Naive thymus-derived CD8-positive, alpha-beta T cell (primary cell): Measurements from ENCODE around the gene CACNA1D. TPM values are rescaled to one million over a fixed set of nuclear protein-coding genes. Genes with fewer than 3 reads are reported as not detected.

ENCODE experiments used
- ATAC-seq, 2 donors: fragments of 150-1000 bp; cut with Tn5 transposase in 1 of 2; sonication (Bioruptor Pico), chemical (Tn5 transposase) in 1 of 2; 1 replicate in 1 of 2; 2 replicates in 1 of 2; pipeline ENCODE4 v1.10.0; 2021; ENCODE audit warnings: mild to moderate bottlenecking in 2 of 2, moderate library complexity in 2 of 2
- POLR2A ChIA-PET: fragments of 350-600 bp; sonication (Branson Sonifier 250); formaldehyde crosslinking; loops from one replicate; lab custom pipeline; 2021; ENCODE audit warnings: antibody characterized with exemption; lab: Charles Lee
- DNase-seq, 10 donors: peaks; one replicate each; pipeline versions ENCODE4 v3.0.0 to v3.0.0-alpha.2; 2020 to 2022
- H3K27ac Mint-ChIP-seq, 10 donors: one replicate each; pipeline ENCODE4 v1.8.0; 2020 to 2022; ENCODE audit warnings: mild to moderate bottlenecking in 10 of 10, mixed read lengths in 10 of 10, moderate library complexity in 4 of 10, inconsistent platforms in 1 of 10
- H3K27me3 Mint-ChIP-seq, 5 donors: one replicate each; pipeline ENCODE4 v1.8.0; 2021 to 2022; ENCODE audit warnings: mixed read lengths in 5 of 5
- H3K36me3 Mint-ChIP-seq, 3 donors: one replicate each; pipeline ENCODE4 v1.8.0; 2020 to 2022; ENCODE audit warnings: mixed read lengths in 3 of 3, mild to moderate bottlenecking in 2 of 3, inconsistent platforms in 1 of 3
- H3K4me1 Mint-ChIP-seq, 4 donors: one replicate each; pipeline ENCODE4 v1.8.0; 2021 to 2022; ENCODE audit warnings: mixed read lengths in 4 of 4
- H3K4me3 Mint-ChIP-seq, 10 donors: one replicate each; pipeline ENCODE4 v1.8.0; 2020 to 2022; ENCODE audit warnings: mild to moderate bottlenecking in 10 of 10, mixed read lengths in 10 of 10, moderate library complexity in 6 of 10, inconsistent platforms in 1 of 10
- H3K9me3 Mint-ChIP-seq, 9 donors: one replicate each; pipeline ENCODE4 v1.8.0; 2020 to 2022; ENCODE audit warnings: mixed read lengths in 9 of 9, mild to moderate bottlenecking in 3 of 9, inconsistent platforms in 1 of 9, moderate library complexity in 1 of 9
- polyA plus RNA-seq, 3 donors: library from polyadenylated mRNA; unstranded; fragments of 300-500 nt; fragmentation: Illumina TruSeq; gene quantifications; one replicate each; pipeline ENCODE4 v1.2.3, GENCODE V29; 2021
- total RNA-seq, 8 experiments: library from RNA in 2 of 8; stranded (reverse) in 2 of 8; gene quantifications; one replicate each; pipeline ENCODE4 v1.2.3 and lab custom pipeline; 2021 to 2026

CACNA1D gene
- total and polyA plus RNA-seq, 5 experiments from 2014 or later: not detected

DNA sequence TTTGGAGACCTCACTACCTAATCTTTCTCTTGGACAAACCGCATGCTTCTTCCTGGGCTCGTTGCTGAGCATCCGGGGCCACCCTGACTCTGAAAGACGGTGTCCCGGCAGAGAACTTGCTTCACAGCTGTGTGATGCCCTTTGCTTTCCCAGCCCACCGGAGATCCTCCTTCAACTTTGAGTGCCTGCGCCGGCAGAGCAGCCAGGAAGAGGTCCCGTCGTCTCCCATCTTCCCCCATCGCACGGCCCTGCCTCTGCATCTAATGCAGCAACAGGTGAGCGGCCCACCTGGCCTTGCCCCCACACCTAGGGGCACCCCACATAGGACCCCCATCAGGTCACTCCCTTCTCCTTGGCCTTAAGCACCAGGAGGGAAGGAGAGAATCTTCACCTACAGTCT lies 314.1 kb downstream of the CACNA1D start:
- ATAC-seq (no peak), DNase-seq (no peak)
- POLR2A ChIA-PET: no interaction called here
- H3K36me3 Mint-ChIP-seq: no peaks in the 10 kb centered on the region
- H3K4me1 Mint-ChIP-seq: no peaks in the 10 kb centered on the region
- no peak overlapping the region for H3K27ac Mint-ChIP-seq
- H3K27me3 Mint-ChIP-seq: peaks cover 3 to 20% (median 8%) of the 10 kb centered on the region in 5 donors
- H3K4me3 Mint-ChIP-seq: no peak overlapping the region
- H3K9me3 Mint-ChIP-seq: no peaks in the 10 kb centered on the region

DNA sequence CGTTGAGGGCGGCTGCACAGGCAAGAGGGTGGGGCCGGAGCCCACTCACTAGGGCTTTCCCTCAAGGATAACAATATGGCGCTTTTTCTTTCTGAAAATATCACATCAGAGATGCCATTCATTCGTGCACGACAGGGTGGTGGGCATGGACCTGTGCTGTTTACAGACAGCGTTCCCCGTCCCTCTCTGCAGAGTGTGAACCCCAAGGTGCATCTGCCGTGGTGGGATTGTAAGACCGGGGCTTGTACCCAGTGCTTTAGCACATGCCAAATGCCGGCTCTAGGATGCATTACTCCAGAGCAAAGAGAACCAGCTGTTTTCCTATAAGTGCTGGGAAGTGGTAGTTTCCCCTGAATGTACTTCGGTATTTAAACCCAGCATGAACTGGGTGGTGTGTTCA lies 314.9 kb downstream of the CACNA1D start:
- DNase-seq (no peak), ATAC-seq (no peak)
- no peak overlapping the region for H3K4me3 Mint-ChIP-seq
- H3K9me3 Mint-ChIP-seq: no peaks in the 10 kb centered on the region
- POLR2A ChIA-PET: no interaction called here
- H3K27ac Mint-ChIP-seq: no peak overlapping the region
- H3K4me1 Mint-ChIP-seq: no peaks in the 10 kb centered on the region
- H3K27me3 Mint-ChIP-seq: peaks cover 3 to 20% (median 8%) of the 10 kb centered on the region in 5 donors
- H3K36me3 Mint-ChIP-seq: no peaks in the 10 kb centered on the region

- POLR2A ChIA-PET: no interaction called here
- ATAC-seq (no peak), DNase-seq (no peak)
- H3K27ac Mint-ChIP-seq: no peak overlapping the region
- H3K9me3 Mint-ChIP-seq: no peaks in the 10 kb centered on the region
- no peaks in the 10 kb centered on the region for H3K36me3 Mint-ChIP-seq
- peaks cover 3 to 20% (median 8%) of the 10 kb centered on the region in 5 donors for H3K27me3 Mint-ChIP-seq
- H3K4me3 Mint-ChIP-seq: no peak overlapping the region
- H3K4me1 Mint-ChIP-seq: no peaks in the 10 kb centered on the region
Observed at GRCh38 chr3:53809764-53810400, 315.5 kb downstream of the CACNA1D start.

- no peak for DNase-seq
- POLR2A ChIA-PET: no interaction called here
- Mint-ChIP-seq H3K4me3 (no peak overlapping the region), H3K36me3 (no peaks in the 10 kb centered on the region), H3K27me3 (peaks cover 3 to 18% (median 8%) of the 10 kb centered on the region in 5 donors), H3K9me3 (no peaks in the 10 kb centered on the region), H3K27ac (no peak overlapping the region), H3K4me1 (no peaks in the 10 kb centered on the region)
- no peak for ATAC-seq
Observed at GRCh38 chr3:53811143-53811927, 316.9 kb downstream of the CACNA1D start.

DNA sequence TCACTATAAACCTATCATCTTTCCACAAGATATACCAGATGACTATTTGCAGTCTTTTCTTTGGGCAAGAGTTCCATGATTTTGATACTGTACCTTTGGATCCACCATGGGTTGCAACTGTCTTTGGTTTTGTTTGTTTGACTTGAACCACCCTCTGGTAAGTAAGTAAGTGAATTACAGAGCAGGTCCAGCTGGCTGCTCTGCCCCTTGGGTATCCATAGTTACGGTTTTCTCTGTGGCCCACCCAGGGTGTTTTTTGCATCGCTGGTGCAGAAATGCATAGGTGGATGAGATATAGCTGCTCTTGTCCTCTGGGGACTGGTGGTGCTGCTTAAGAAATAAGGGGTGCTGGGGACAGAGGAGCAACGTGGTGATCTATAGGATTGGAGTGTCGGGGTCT lies 318.0 kb downstream of the CACNA1D start:
- Mint-ChIP-seq H3K4me3 (no peak overlapping the region), H3K9me3 (no peaks in the 10 kb centered on the region)
- ATAC-seq: no peak

GRCh38 chr3:53813229-53813628 lies 318.8 kb downstream of the CACNA1D start:
- Mint-ChIP-seq H3K4me3 (no peak overlapping the region), H3K27me3 (peaks cover 0 to 16% (median 8%) of the 10 kb centered on the region in 5 donors), H3K36me3 (no peaks in the 10 kb centered on the region), H3K27ac (no peak overlapping the region), H3K9me3 (no peaks in the 10 kb centered on the region), H3K4me1 (no peaks in the 10 kb centered on the region)
- ATAC-seq (no peak), DNase-seq (no peak)
- POLR2A ChIA-PET: no interaction called here

More for the DNA sequence above, 318.0 kb downstream of the CACNA1D start:
- Mint-ChIP-seq H3K4me1 (no peaks in the 10 kb centered on the region), H3K27ac (peak overlapping the region in 1 of 10 donors; percentile 71), H3K36me3 (no peaks in the 10 kb centered on the region), H3K27me3 (peaks cover 0 to 9% (median 8%) of the 10 kb centered on the region in 5 donors)
- POLR2A ChIA-PET: no interaction called here
- DNase-seq: no peak

GRCh38 chr3:53813876-53814275 lies 319.5 kb downstream of the CACNA1D start:
- no peaks in the 10 kb centered on the region for H3K9me3 Mint-ChIP-seq
- DNase-seq (no peak), ATAC-seq (no peak)
- H3K4me1 Mint-ChIP-seq: no peaks in the 10 kb centered on the region
- H3K4me3 Mint-ChIP-seq: no peak overlapping the region
- H3K27me3 Mint-ChIP-seq: peaks cover 0 to 10% (median 2%) of the 10 kb centered on the region in 5 donors
- POLR2A ChIA-PET: no interaction called here
- H3K27ac Mint-ChIP-seq: no peak overlapping the region
- no peaks in the 10 kb centered on the region for H3K36me3 Mint-ChIP-seq

DNA sequence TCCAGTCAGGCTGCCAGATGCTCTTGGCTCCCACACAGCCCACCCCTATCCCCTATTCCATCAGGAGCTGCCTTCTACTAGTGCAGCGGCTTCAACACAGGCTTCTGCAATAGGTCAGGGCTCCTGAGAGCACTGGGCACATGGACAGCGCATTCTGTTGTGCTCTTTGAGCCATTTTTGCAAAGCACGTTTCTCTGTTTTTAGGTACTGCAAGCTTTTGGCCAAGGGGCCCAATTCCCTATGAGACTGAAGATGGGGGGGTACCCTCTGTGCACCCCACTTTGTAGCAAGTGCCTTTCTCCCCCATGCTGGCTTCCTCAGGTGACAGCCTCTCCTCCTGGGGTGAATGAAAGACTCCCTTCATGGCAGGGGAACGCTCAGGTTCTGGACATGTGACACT lies 320.7 kb downstream of the CACNA1D start:
- no peak for DNase-seq
- peaks cover 0 to 10% (median 0%) of the 10 kb centered on the region in 5 donors for H3K27me3 Mint-ChIP-seq

GRCh38 chr3:53815651-53816050 lies 321.2 kb downstream of the CACNA1D start:
- Mint-ChIP-seq H3K27me3 (peaks cover 0 to 10% (median 0%) of the 10 kb centered on the region in 5 donors), H3K27ac (peak overlapping the region in 1 of 10 donors; percentile 9), H3K4me1 (no peaks in the 10 kb centered on the region), H3K9me3 (no peaks in the 10 kb centered on the region), H3K36me3 (no peaks in the 10 kb centered on the region), H3K4me3 (no peak overlapping the region)
- DNase-seq (no peak), ATAC-seq (no peak)
- POLR2A ChIA-PET: no interaction called here

More for the DNA sequence above, 320.7 kb downstream of the CACNA1D start:
- Mint-ChIP-seq H3K4me1 (no peaks in the 10 kb centered on the region), H3K36me3 (no peaks in the 10 kb centered on the region), H3K4me3 (no peak overlapping the region), H3K9me3 (no peaks in the 10 kb centered on the region), H3K27ac (peak overlapping the region in 1 of 10 donors; percentile 9)
- POLR2A ChIA-PET: no interaction called here
- ATAC-seq: no peak

GRCh38 chr3:53816425-53816824 lies 322.0 kb downstream of the CACNA1D start:
- Mint-ChIP-seq H3K4me1 (no peaks in the 10 kb centered on the region), H3K27ac (no peak overlapping the region), H3K36me3 (no peaks in the 10 kb centered on the region), H3K4me3 (no peak overlapping the region), H3K27me3 (peaks cover 0 to 10% (median 0%) of the 10 kb centered on the region in 5 donors), H3K9me3 (no peaks in the 10 kb centered on the region)
- ATAC-seq: no peak
- POLR2A ChIA-PET: interaction anchor here (0.7 kb wide), 1 partner anchor 116 kb away, joined by 4 read pairs; no protein-coding TSS in a partner anchor
- DNase-seq: no peak

GRCh38 chr3:53817211-53817610 lies 322.8 kb downstream of the CACNA1D start:
- Mint-ChIP-seq H3K4me3 (no peak overlapping the region), H3K36me3 (no peaks in the 10 kb centered on the region), H3K27me3 (peaks cover 0 to 10% (median 3%) of the 10 kb centered on the region in 5 donors), H3K4me1 (no peaks in the 10 kb centered on the region), H3K9me3 (no peaks in the 10 kb centered on the region), H3K27ac (no peak overlapping the region)
- DNase-seq (no peak), ATAC-seq (no peak)
- POLR2A ChIA-PET: no interaction called here

GRCh38 chr3:53817809-53818208 lies 323.4 kb downstream of the CACNA1D start:
- POLR2A ChIA-PET: no interaction called here
- Mint-ChIP-seq H3K9me3 (no peaks in the 10 kb centered on the region), H3K4me3 (peak overlapping the region in 1 of 10 donors; percentile 30)

More at GRCh38 chr3:53817809-53818208, 323.4 kb downstream of the CACNA1D start:
- H3K27me3 Mint-ChIP-seq: peaks cover 0 to 10% (median 3%) of the 10 kb centered on the region in 5 donors
- ATAC-seq (no peak), DNase-seq (no peak)
- no peaks in the 10 kb centered on the region for H3K4me1 Mint-ChIP-seq
- H3K27ac Mint-ChIP-seq: peak overlapping the region in 1 of 10 donors; percentile 39
- H3K36me3 Mint-ChIP-seq: no peaks in the 10 kb centered on the region
